ENCODE results near the gene FAAH. TPM values are rescaled to one million over a fixed set of nuclear protein-coding genes. Genes with fewer than 3 reads are reported as not detected.
"Not testable (repeated sequence)": the region's sequence is repeated elsewhere in the genome, so short reads cannot be mapped to it uniquely, and the experiment has no call there.

Gene FAAH
- total RNA-seq, 3 donors from 2014 or later: 18.1 to 58.7 (median 38.3) TPM

- TF ChIP-seq POLR2A (IDR thresholded peaks at IDR 0.05): no peak
- TF ChIP-seq CTCF (IDR thresholded peaks at IDR 0.05): no peak
- no peak for TF ChIP-seq POLR2AphosphoS5 (IDR thresholded peaks at IDR 0.05)
- no peak overlapping the region for H3K4me3 ChIP-seq
- H3K36me3 ChIP-seq: peaks cover 4% of the 10 kb centered on the region
- H3K27ac ChIP-seq: no peak overlapping the region
- no peaks in the 10 kb centered on the region for H3K9me3 ChIP-seq
- no peaks in the 10 kb centered on the region for H3K27me3 ChIP-seq
- no peaks in the 10 kb centered on the region for H3K4me1 ChIP-seq
- no peak for DNase-seq (ENCODE audit: low spot score in 2 of 2)
- intact Hi-C loops (cut with DNase I; ENCODE audit: low total_unique reads): no loop called here
Measured at GRCh38 chr1:46362158-46362557, 32.0 kb upstream of the FAAH start.

GRCh38 chr1:46363121-46363520, 31.0 kb upstream of the FAAH start:
- H3K27ac ChIP-seq: no peak overlapping the region

GRCh38 chr1:46364612-46365011, 29.5 kb upstream of the FAAH start:
- no peak for TF ChIP-seq POLR2AphosphoS5 (IDR thresholded peaks at IDR 0.05)
- no peak for TF ChIP-seq POLR2A (IDR thresholded peaks at IDR 0.05)
- no peak for TF ChIP-seq CTCF (IDR thresholded peaks at IDR 0.05)
- no peaks in the 10 kb centered on the region for H3K9me3 ChIP-seq
- DNase-seq (ENCODE audit: low spot score in 2 of 2): no peak
- no peaks in the 10 kb centered on the region for H3K27me3 ChIP-seq
- no peak overlapping the region for H3K4me3 ChIP-seq
- intact Hi-C loops (cut with DNase I; ENCODE audit: low total_unique reads): no loop called here
- no peaks in the 10 kb centered on the region for H3K36me3 ChIP-seq
- no peaks in the 10 kb centered on the region for H3K4me1 ChIP-seq
- H3K27ac ChIP-seq: no peak overlapping the region

More at GRCh38 chr1:46363121-46363520, 31.0 kb upstream of the FAAH start:
- no peak overlapping the region for H3K4me3 ChIP-seq
- H3K27me3 ChIP-seq: no peaks in the 10 kb centered on the region
- intact Hi-C loops (cut with DNase I; ENCODE audit: low total_unique reads): no loop called here
- H3K36me3 ChIP-seq: peaks cover 4% of the 10 kb centered on the region
- DNase-seq (ENCODE audit: low spot score in 2 of 2): no peak
- TF ChIP-seq POLR2A (IDR thresholded peaks at IDR 0.05): no peak
- TF ChIP-seq CTCF (IDR thresholded peaks at IDR 0.05): no peak
- TF ChIP-seq POLR2AphosphoS5 (IDR thresholded peaks at IDR 0.05): no peak
- H3K4me1 ChIP-seq: no peaks in the 10 kb centered on the region
- no peaks in the 10 kb centered on the region for H3K9me3 ChIP-seq

- H3K4me3 ChIP-seq: not testable (repeated sequence)
Measured at GRCh38 chr1:46365796-46366195, 28.3 kb upstream of the FAAH start.

GRCh38 chr1:46367072-46367471, 27.0 kb upstream of the FAAH start:
- H3K27ac ChIP-seq: no peak overlapping the region
- no peaks in the 10 kb centered on the region for H3K9me3 ChIP-seq
- H3K27me3 ChIP-seq: no peaks in the 10 kb centered on the region
- intact Hi-C loops (cut with DNase I; ENCODE audit: low total_unique reads): no loop called here
- H3K4me3 ChIP-seq: no peak overlapping the region
- no peaks in the 10 kb centered on the region for H3K4me1 ChIP-seq
- DNase-seq (ENCODE audit: low spot score in 2 of 2): no peak
- TF ChIP-seq CTCF (IDR thresholded peaks at IDR 0.05) (no peak), POLR2A (IDR thresholded peaks at IDR 0.05) (no peak), POLR2AphosphoS5 (IDR thresholded peaks at IDR 0.05) (no peak)
- no peaks in the 10 kb centered on the region for H3K36me3 ChIP-seq

More at GRCh38 chr1:46365796-46366195, 28.3 kb upstream of the FAAH start:
- H3K4me1 ChIP-seq; DNase-seq (ENCODE audit: low spot score in 2 of 2); H3K27ac ChIP-seq; H3K9me3 ChIP-seq; H3K36me3 ChIP-seq; intact Hi-C loops (cut with DNase I; ENCODE audit: low total_unique reads); H3K27me3 ChIP-seq: not testable (repeated sequence)

- H3K4me3 ChIP-seq; H3K9me3 ChIP-seq; H3K27ac ChIP-seq; H3K27me3 ChIP-seq; H3K4me1 ChIP-seq; intact Hi-C loops (cut with DNase I; ENCODE audit: low total_unique reads); DNase-seq (ENCODE audit: low spot score in 2 of 2); H3K36me3 ChIP-seq: not testable (repeated sequence)
Measured at GRCh38 chr1:46367701-46368100, 26.4 kb upstream of the FAAH start.

Data from breast epithelium (tissue), 4 donors.